B cell (primary cell): ENCODE data around the gene MYRIP. TPM values are rescaled to one million over a fixed set of nuclear protein-coding genes. Genes with fewer than 3 reads are reported as not detected.

Source experiments
- ATAC-seq: fragments of 200-7000 bp; cut with Tn5 transposase; one replicate; pipeline ENCODE4 v1.10.0; 2021; ENCODE audit warnings: low read depth, mild to moderate bottlenecking, moderate number of reproducible peaks, moderate library complexity
- CTCF ChIA-PET: fragments of 350-600 bp; sonication (Branson Sonifier 250); formaldehyde crosslinking; loops from one replicate; lab custom pipeline; 2021; ENCODE audit warnings: antibody characterized with exemption, inconsistent platforms; lab: Charles Lee
- POLR2A ChIA-PET: fragments of 350-600 bp; sonication (Branson Sonifier 250); formaldehyde crosslinking; loops from one replicate; lab custom pipeline; 2021; ENCODE audit warnings: antibody characterized with exemption; lab: Charles Lee
- DNase-seq: peaks from one replicate; pipeline ENCODE4 v3.0.0; 2013
- H2AFZ ChIP-seq: 2 replicates; pipeline ENCODE4 v1.6.1; 2012; ENCODE audit warnings: mild to moderate bottlenecking, low read depth, low read length; ENCODE audit not compliant: insufficient read depth, poor library complexity, severe bottlenecking
- H3K27ac ChIP-seq, 2 donors: 1 replicate in 1 of 2; 2 replicates in 1 of 2; pipeline ENCODE4 v1.5.1; 2012 to 2013; ENCODE audit warnings: low read length in 2 of 2, mild to moderate bottlenecking in 2 of 2, moderate library complexity in 1 of 2
- H3K27me3 ChIP-seq, 4 experiments: fragments of 200-600 bp in 1 of 4; sonication (generic) in 1 of 4; replicated peaks in 1 of 4; 1 replicate in 2 of 4; 2 replicates in 2 of 4; pipeline versions ENCODE4 v1.6.1 to v1.7.0; 2013 to 2016; ENCODE audit warnings: low read length in 3 of 4, mild to moderate bottlenecking in 2 of 4, mixed read lengths in 1 of 4, moderate library complexity in 1 of 4; ENCODE audit not compliant: insufficient read depth in 4 of 4, control insufficient read depth in 3 of 4; ENCODE audit errors: control extremely low read depth in 1 of 4
- H3K36me3 ChIP-seq, 2 experiments: replicated peaks in 1 of 2; 1 replicate in 1 of 2; 2 replicates in 1 of 2; pipeline versions ENCODE4 v1.6.1 to v1.7.1; 2013; ENCODE audit warnings: low read length in 1 of 2; ENCODE audit not compliant: insufficient read depth in 2 of 2, control insufficient read depth in 1 of 2; ENCODE audit errors: control extremely low read depth in 1 of 2, extremely low read depth in 1 of 2
- H3K4me1 ChIP-seq, 2 donors: fragments of 200-600 bp in 1 of 2; sonication (generic) in 1 of 2; 1 replicate in 1 of 2; 2 replicates in 1 of 2; pipeline versions ENCODE4 v1.5.1 to v1.6.1; 2013 to 2017; ENCODE audit warnings: low read length in 2 of 2; ENCODE audit not compliant: control insufficient read depth in 2 of 2, insufficient read depth in 2 of 2
- H3K4me2 ChIP-seq: replicated peaks from 2 replicates; pipeline ENCODE3; 2012; ENCODE audit warnings: mild to moderate bottlenecking, low read depth, low read length; ENCODE audit not compliant: poor library complexity, severe bottlenecking
- H3K4me3 ChIP-seq, 5 experiments: fragments of 200-600 bp in 1 of 5; sonication (generic) in 1 of 5; 1 replicate in 3 of 5; 2 replicates in 2 of 5; pipeline versions ENCODE4 v1.5.1 to v1.7.0; 2011 to 2016; ENCODE audit warnings: low read length in 4 of 5, mild to moderate bottlenecking in 4 of 5, low read depth in 2 of 5, control low read depth in 1 of 5, moderate library complexity in 1 of 5; ENCODE audit not compliant: insufficient read depth in 1 of 5; ENCODE audit errors: control extremely low read depth in 1 of 5, extremely low read depth in 1 of 5
- H3K79me2 ChIP-seq: fragments of 200-600 bp; sonication (generic); one replicate; pipeline ENCODE4 v1.6.0; 2016; ENCODE audit warnings: low read length; ENCODE audit not compliant: control insufficient read depth, insufficient read depth
- H3K9ac ChIP-seq: fragments of 200-600 bp; sonication (generic); 2 replicates; pipeline ENCODE4 v1.6.1; 2017; ENCODE audit warnings: mild to moderate bottlenecking, low read length, moderate library complexity
- H3K9me3 ChIP-seq, 3 donors: one replicate each; pipeline versions ENCODE4 v1.6.1 to v1.7.1; 2013; ENCODE audit warnings: low read length in 2 of 3; ENCODE audit not compliant: control insufficient read depth in 2 of 3, insufficient read depth in 1 of 3; ENCODE audit errors: control extremely low read depth in 1 of 3
- H4K20me1 ChIP-seq: 2 replicates; pipeline ENCODE4 v1.6.0; 2012; ENCODE audit warnings: mild to moderate bottlenecking, low read length; ENCODE audit not compliant: insufficient read depth, control insufficient read depth, poor library complexity, severe bottlenecking
- H3K27ac Mint-ChIP-seq: one replicate; pipeline ENCODE4 v1.8.0; 2021; ENCODE audit warnings: mixed read lengths
- H3K27me3 Mint-ChIP-seq: one replicate; pipeline ENCODE4 v1.8.0; 2021; ENCODE audit warnings: mixed read lengths
- H3K4me1 Mint-ChIP-seq: one replicate; pipeline ENCODE4 v1.8.0; 2021; ENCODE audit warnings: mixed read lengths
- H3K4me3 Mint-ChIP-seq: one replicate; pipeline ENCODE4 v1.8.0; 2021; ENCODE audit warnings: mixed read lengths
- H3K9me3 Mint-ChIP-seq: one replicate; pipeline ENCODE4 v1.8.0; 2022; ENCODE audit warnings: mixed read lengths; ENCODE audit not compliant: insufficient read depth
- EZH2 ChIP-seq: IDR thresholded peaks from 2 replicates; pipeline ENCODE4 v1.6.1; 2012; ENCODE audit warnings: borderline replicate concordance, low read depth, mild to moderate bottlenecking, moderate library complexity, low read length; ENCODE audit not compliant: insufficient read depth, poor library complexity, severe bottlenecking
- WGBS: methylation state at CpG from one replicate; pipeline ENCODE4 v1.1.5; 2013; ENCODE audit warnings: missing lambda C conversion rate; ENCODE audit not compliant: insufficient coverage; 5-methylcytosine and 5-hydroxymethylcytosine counted together
- intact Hi-C: fragments of 100-400 bp; cut with micrococcal nuclease; formaldehyde crosslinking; loops from one replicate; pipeline ENCODE4 v1.10.0; 2022
- polyA plus RNA-seq: library from polyadenylated mRNA; depleted of rRNA; stranded (reverse); fragments of >200 nt; gene quantifications from 2 replicates; pipeline ENCODE4 v1.2.3, GENCODE V29; 2012
- total RNA-seq, 2 donors: library from RNA; stranded (reverse); fragments of 120-200 nt in 1 of 2; gene quantifications; 1 replicate in 1 of 2; 2 replicates in 1 of 2; pipeline versions ENCODE4 v1.2.3 to v1.2.4, GENCODE V29; 2013 to 2022
- TF ChIP-seq, protein P1 (sequence below): fragments of 200-600 bp; IDR thresholded peaks from one replicate; pipeline ENCODE4 v1.8.0; 2022; ENCODE audit warnings: antibody characterized with exemption, mild to moderate bottlenecking

Gene MYRIP
- total and polyA plus RNA-seq, 2 donors (not counting 1 experiment from before 2014, with no cell fraction given) = 0.03 to 0.10 TPM

DNA sequence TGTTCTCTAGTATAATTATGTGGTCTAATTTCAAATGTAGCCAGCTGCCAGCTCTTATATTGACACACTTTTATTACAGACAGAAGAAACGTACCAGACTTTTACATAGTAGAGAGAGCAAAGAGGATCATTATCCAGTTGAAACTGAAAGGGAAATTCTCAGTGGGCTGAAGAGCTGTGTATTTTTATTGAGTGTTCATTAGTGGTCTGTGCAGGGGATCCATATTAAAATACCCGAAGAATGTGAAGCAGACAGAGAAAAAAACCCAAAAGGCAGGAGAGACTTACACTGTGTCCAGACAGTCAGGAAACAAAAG, 41.3 kb downstream of the MYRIP start:
- H3K4me2 ChIP-seq = no peak overlapping the region
- H3K27ac ChIP-seq = no peak overlapping the region
- no peaks in the 10 kb centered on the region for H3K27me3 ChIP-seq
- H3K4me3 ChIP-seq = no peak overlapping the region
- H3K36me3 ChIP-seq = no peaks in the 10 kb centered on the region
- H3K79me2 ChIP-seq = no peaks in the 10 kb centered on the region
- ATAC-seq (no peak), DNase-seq (no peak)
- peaks cover 0 to 3% (median 0%) of the 10 kb centered on the region in 3 donors for H3K9me3 ChIP-seq
- Mint-ChIP-seq H3K27ac (no peak overlapping the region), H3K9me3 (no peaks in the 10 kb centered on the region), H3K4me3 (no peak overlapping the region), H3K27me3 (no peaks in the 10 kb centered on the region), H3K4me1 (no peaks in the 10 kb centered on the region)
- 92% methylated on average over 1 of the region's 2 CpGs for WGBS
- POLR2A ChIA-PET = no interaction called here
- TF ChIP-seq, protein P1, sequence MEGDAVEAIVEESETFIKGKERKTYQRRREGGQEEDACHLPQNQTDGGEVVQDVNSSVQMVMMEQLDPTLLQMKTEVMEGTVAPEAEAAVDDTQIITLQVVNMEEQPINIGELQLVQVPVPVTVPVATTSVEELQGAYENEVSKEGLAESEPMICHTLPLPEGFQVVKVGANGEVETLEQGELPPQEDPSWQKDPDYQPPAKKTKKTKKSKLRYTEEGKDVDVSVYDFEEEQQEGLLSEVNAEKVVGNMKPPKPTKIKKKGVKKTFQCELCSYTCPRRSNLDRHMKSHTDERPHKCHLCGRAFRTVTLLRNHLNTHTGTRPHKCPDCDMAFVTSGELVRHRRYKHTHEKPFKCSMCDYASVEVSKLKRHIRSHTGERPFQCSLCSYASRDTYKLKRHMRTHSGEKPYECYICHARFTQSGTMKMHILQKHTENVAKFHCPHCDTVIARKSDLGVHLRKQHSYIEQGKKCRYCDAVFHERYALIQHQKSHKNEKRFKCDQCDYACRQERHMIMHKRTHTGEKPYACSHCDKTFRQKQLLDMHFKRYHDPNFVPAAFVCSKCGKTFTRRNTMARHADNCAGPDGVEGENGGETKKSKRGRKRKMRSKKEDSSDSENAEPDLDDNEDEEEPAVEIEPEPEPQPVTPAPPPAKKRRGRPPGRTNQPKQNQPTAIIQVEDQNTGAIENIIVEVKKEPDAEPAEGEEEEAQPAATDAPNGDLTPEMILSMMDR = no peak
- no peak for TF ChIP-seq EZH2
- no peak overlapping the region for H3K9ac ChIP-seq
- CTCF ChIA-PET = no interaction called here
- no peak overlapping the region for H2AFZ ChIP-seq
- no peaks in the 10 kb centered on the region for H4K20me1 ChIP-seq
- no peaks in the 10 kb centered on the region for H3K4me1 ChIP-seq
- intact Hi-C loops = no loop called here

DNA sequence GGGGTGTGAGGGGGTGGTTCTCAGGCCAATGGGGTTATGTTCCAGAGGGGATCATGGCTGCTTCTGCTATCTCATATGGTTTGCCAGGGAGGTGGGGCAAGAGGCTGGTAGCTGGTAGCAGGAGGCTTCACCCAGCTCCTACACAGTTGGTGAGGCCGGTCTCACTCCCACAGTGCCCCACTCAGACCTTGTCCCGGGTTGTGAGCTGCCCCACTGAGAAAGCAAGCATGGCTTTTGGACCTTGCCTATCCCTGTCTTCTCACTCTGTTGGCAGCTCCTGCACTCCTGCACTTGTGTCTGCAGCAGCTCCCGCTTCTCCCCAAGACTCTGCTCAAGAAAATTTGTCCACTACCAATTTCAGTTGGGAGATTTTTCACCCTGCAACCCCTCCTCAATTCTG, 46.1 kb downstream of the MYRIP start:
- no peak overlapping the region for H3K4me2 ChIP-seq
- intact Hi-C loops = no loop called here
- Mint-ChIP-seq H3K27ac (no peak overlapping the region), H3K4me3 (no peak overlapping the region), H3K4me1 (no peaks in the 10 kb centered on the region), H3K9me3 (peaks cover 2% of the 10 kb centered on the region), H3K27me3 (no peaks in the 10 kb centered on the region)
- H3K4me3 ChIP-seq = no peak overlapping the region
- ChIA-PET POLR2A (no interaction called here), CTCF (no interaction called here)
- no peak overlapping the region for H3K9ac ChIP-seq
- H4K20me1 ChIP-seq = no peaks in the 10 kb centered on the region
- no peak overlapping the region for H3K27ac ChIP-seq
- no peaks in the 10 kb centered on the region for H3K27me3 ChIP-seq
- WGBS = 96% methylated on average over 2 of the region's 3 CpGs
- H3K9me3 ChIP-seq = peaks cover 0 to 19% (median 1%) of the 10 kb centered on the region in 3 donors
- H3K4me1 ChIP-seq = no peaks in the 10 kb centered on the region
- H2AFZ ChIP-seq = no peak overlapping the region
- no peak for TF ChIP-seq EZH2
- TF ChIP-seq, protein P1 = no peak
- ATAC-seq = no peak
- no peak for DNase-seq
- no peaks in the 10 kb centered on the region for H3K79me2 ChIP-seq
- no peaks in the 10 kb centered on the region for H3K36me3 ChIP-seq
